HepG2 (cell line): Measurements from ENCODE around the gene TBC1D22A. TPM values are rescaled to one million over a fixed set of nuclear protein-coding genes. Genes with fewer than 3 reads are reported as not detected.

Experiments
- ATAC-seq: fragments of 200-7000 bp; cut with Tn5 transposase; 3 replicates; pipeline ENCODE4 v1.9.1; 2020; ENCODE audit warnings: mild to moderate bottlenecking, moderate library complexity
- BruUV-seq: library from RNA; stranded (reverse); fragments of 400-500 nt; replicated peaks from 2 replicates; lab custom pipeline; 2021; lab: Mats Ljungman, UMichigan
- CTCF ChIA-PET: fragments of 300-600 bp; formaldehyde crosslinking; extraction: SDS; loops from one replicate; lab custom pipeline; 2021; ENCODE audit warnings: low total read pairs, inconsistent platforms, low intra/inter-chr PET ratio; lab: Yijun Ruan, JAX
- POLR2A ChIA-PET: fragments of 350-600 bp; sonication (Branson Sonifier 250); formaldehyde crosslinking; loops from one replicate; lab custom pipeline; 2020; ENCODE audit warnings: antibody characterized with exemption, inconsistent platforms; lab: Yijun Ruan, JAX
- DNase-seq: peaks from one replicate; pipeline ENCODE4 v3.0.0-alpha.2; 2015; ENCODE audit warnings: low spot score
- FAIRE-seq: peaks from 3 replicates; lab custom pipeline; 2011; peaks lifted over from hg19 to GRCh38; lab: Jason Lieb, UNC
- H2AFZ ChIP-seq: one replicate; pipeline ENCODE4 v1.6.1; 2011; ENCODE audit warnings: low read length, inconsistent platforms
- H3K27ac ChIP-seq: fragments of 300-600 bp; 3 replicates; pipeline ENCODE4 v1.8.0; 2011; ENCODE audit warnings: mixed run types, mild to moderate bottlenecking, mixed read lengths, low read length, inconsistent platforms; ENCODE audit not compliant: insufficient read depth; ENCODE audit errors: extremely low read length
- H3K27me3 ChIP-seq, 2 experiments: fragments of 200-600 bp in 1 of 2; 2 replicates in 1 of 2; 3 replicates in 1 of 2; pipeline versions ENCODE4 v1.6.0 to v1.8.0; 2011; ENCODE audit warnings: low read length in 2 of 2, mild to moderate bottlenecking in 2 of 2, moderate library complexity in 2 of 2, inconsistent platforms in 1 of 2; ENCODE audit not compliant: insufficient read depth in 2 of 2, control insufficient read depth in 1 of 2
- H3K36me3 ChIP-seq, 2 experiments: fragments of 200-600 bp in 1 of 2; replicated peaks in 1 of 2; 2 replicates in 1 of 2; 3 replicates in 1 of 2; pipeline versions ENCODE4 v1.5.1 to v1.8.0; 2011; ENCODE audit warnings: low read length in 2 of 2, inconsistent platforms in 1 of 2; ENCODE audit not compliant: insufficient read depth in 2 of 2, control insufficient read depth in 1 of 2
- H3K4me1 ChIP-seq: 2 replicates; pipeline ENCODE4 v1.5.1; 2012; ENCODE audit warnings: low read length, inconsistent platforms; ENCODE audit not compliant: insufficient read depth
- H3K4me2 ChIP-seq: 2 replicates; pipeline ENCODE4 v1.6.0; 2011; ENCODE audit warnings: low read depth, low read length, inconsistent platforms
- H3K4me3 ChIP-seq, 3 experiments: fragments of 200-600 bp in 1 of 3; sonication (generic), shearing (Covaris generic) in 1 of 3; replicated peaks in 1 of 3; 2 replicates each; pipeline ENCODE4 v1.5.1; 2011 to 2016; ENCODE audit warnings: low read length in 3 of 3, inconsistent platforms in 2 of 3, low read depth in 2 of 3, mild to moderate bottlenecking in 2 of 3, control low read depth in 1 of 3, mixed read lengths in 1 of 3; ENCODE audit not compliant: insufficient read depth in 1 of 3
- H3K79me2 ChIP-seq: one replicate; pipeline ENCODE4 v1.6.1; 2011; ENCODE audit warnings: low read length, inconsistent platforms; ENCODE audit not compliant: insufficient read depth
- H3K9ac ChIP-seq: 2 replicates; pipeline ENCODE4 v1.6.0; 2011; ENCODE audit warnings: mild to moderate bottlenecking, low read depth, low read length, inconsistent platforms; ENCODE audit not compliant: insufficient read depth
- H3K9me3 ChIP-seq: 2 replicates; pipeline ENCODE4 v1.5.1; 2012; ENCODE audit warnings: mild to moderate bottlenecking, low read length
- H4K20me1 ChIP-seq: 2 replicates; pipeline ENCODE4 v1.6.0; 2011; ENCODE audit warnings: inconsistent platforms, mild to moderate bottlenecking, low read length, moderate library complexity; ENCODE audit not compliant: insufficient read depth
- CENPT ChIP-seq: sonication (generic); formaldehyde crosslinking; IDR thresholded peaks from 2 replicates; pipeline ENCODE4 v1.8.0; 2022; ENCODE audit warnings: low read depth, mild to moderate bottlenecking, moderate library complexity, missing genetic modification reagents
- ERF ChIP-seq: IDR thresholded peaks from 2 replicates; pipeline ENCODE4 v1.6.1; 2018; ENCODE audit warnings: missing biosample characterization, missing genetic modification reagents
- GZF1 ChIP-seq: sonication (generic); formaldehyde crosslinking; IDR thresholded peaks from 2 replicates; pipeline ENCODE4 v1.5.1; 2020; ENCODE audit warnings: mild to moderate bottlenecking, missing genetic modification reagents
- HHEX ChIP-seq: IDR thresholded peaks from 2 replicates; pipeline ENCODE4 v1.6.1; 2016; ENCODE audit warnings: control low read depth
- NFKB2 ChIP-seq: sonication (generic); formaldehyde crosslinking; IDR thresholded peaks from 2 replicates; pipeline ENCODE4 v1.4.0; 2020; ENCODE audit warnings: missing genetic modification reagents, borderline replicate concordance
- SRY ChIP-seq: sonication (generic); formaldehyde crosslinking; IDR thresholded peaks from 2 replicates; pipeline ENCODE4 v1.8.0; 2022; ENCODE audit warnings: mild to moderate bottlenecking, missing genetic modification reagents
- SSRP1 ChIP-seq: IDR thresholded peaks from 2 replicates; pipeline ENCODE4 v1.6.1; 2016; ENCODE audit warnings: control low read depth
- ZC3H13 ChIP-seq: sonication (generic); formaldehyde crosslinking; IDR thresholded peaks from 2 replicates; pipeline ENCODE4 v1.8.1; 2023; ENCODE audit warnings: mild to moderate bottlenecking, missing genetic modification reagents, moderate library complexity
- ZKSCAN8 ChIP-seq: IDR thresholded peaks from 2 replicates; pipeline ENCODE4 v1.6.1; 2016; ENCODE audit warnings: borderline replicate concordance, missing genetic modification reagents, missing compliant biosample characterization
- ZNF292 ChIP-seq: sonication (generic); formaldehyde crosslinking; IDR thresholded peaks from 2 replicates; pipeline ENCODE4 v1.8.1; 2022; ENCODE audit warnings: mild to moderate bottlenecking, low read depth, missing genetic modification reagents, borderline replicate concordance
- ZNF333 ChIP-seq: sonication (generic); formaldehyde crosslinking; IDR thresholded peaks from 2 replicates; pipeline ENCODE4 v1.4.0; 2020; ENCODE audit warnings: mild to moderate bottlenecking, missing genetic modification reagents, borderline replicate concordance
- ZNF451 ChIP-seq: sonication (generic); formaldehyde crosslinking; IDR thresholded peaks from 2 replicates; pipeline ENCODE4 v1.5.0; 2020; ENCODE audit warnings: mild to moderate bottlenecking, missing genetic modification reagents
- ZNF567 ChIP-seq: sonication (generic); formaldehyde crosslinking; IDR thresholded peaks from 2 replicates; pipeline ENCODE4 v1.8.1; 2023; ENCODE audit warnings: mild to moderate bottlenecking, missing genetic modification reagents, borderline replicate concordance
- ZSCAN9 ChIP-seq: IDR thresholded peaks from 2 replicates; pipeline ENCODE4 v1.6.1; 2016; ENCODE audit warnings: borderline replicate concordance
- whole genome bisulfite sequencing: methylation state at CpG from one replicate; pipeline ENCODE4 v1.1.6; 2017; ENCODE audit warnings: low lambda C conversion rate; 5-methylcytosine and 5-hydroxymethylcytosine counted together
- in situ Hi-C: cut with HindIII; loops from 2 replicates; pipeline ENCODE4 v1.10.0; 2017; ENCODE audit warnings: low pct_unique_long_range_greater_than_20kb; ENCODE audit not compliant: extremely low pct_ligation_motif_present
- intact Hi-C: fragments of 100-400 bp; cut with micrococcal nuclease; formaldehyde crosslinking; loops from one replicate; pipeline ENCODE4 v1.10.0; 2022; ENCODE audit not compliant: unreplicated experiment
- polyA plus RNA-seq, 8 experiments: library from polyadenylated mRNA; depleted of rRNA in 3 of 8; stranded (reverse) in 7 of 8; unstranded in 1 of 8; fragments of >200 nt; fragmentation: Illumina TruSeq in 4 of 8; extraction: Trizol in 4 of 8; gene quantifications; 2 replicates each; pipeline versions ENCODE4 v1.2.1 to v1.2.3, GENCODE V29; 2011 to 2016; ENCODE audit warnings: low read depth in 4 of 8, missing spikeins in 1 of 8, mixed read lengths in 1 of 8; ENCODE audit not compliant: insufficient read depth in 1 of 8
- total RNA-seq, 5 experiments: library from RNA; depleted of rRNA; stranded (reverse); fragments of >200 nt; fragmentation: Illumina TruSeq; extraction: Trizol; gene quantifications; 2 replicates each; pipeline ENCODE4 v1.2.3, GENCODE V29; 2016; ENCODE audit warnings: low read depth in 1 of 5
- TF ChIP-seq, protein P1 (sequence below): IDR thresholded peaks from 2 replicates; pipeline ENCODE4 v1.6.1; 2016; ENCODE audit warnings: control low read depth
- TF ChIP-seq, protein P2 (sequence below): sonication (generic); formaldehyde crosslinking; IDR thresholded peaks from 2 replicates; pipeline ENCODE4 v1.4.0; 2020; ENCODE audit warnings: missing genetic modification reagents
- TF ChIP-seq, protein P3 (sequence below): sonication (generic); formaldehyde crosslinking; conservative IDR thresholded peaks from 2 replicates; pipeline ENCODE4 v1.8.0; 2022; ENCODE audit warnings: missing genetic modification reagents
- TF ChIP-seq, protein P4 (sequence below): sonication (generic); formaldehyde crosslinking; conservative IDR thresholded peaks from 2 replicates; pipeline ENCODE4 v1.8.0; 2022; ENCODE audit warnings: mild to moderate bottlenecking, moderate library complexity, missing genetic modification reagents

TBC1D22A gene
- total and polyA plus RNA-seq, 2 of the 13 experiments (the other 11 are each of a cell fraction or from before 2014, with no cell fraction given) = 17.3 to 18.0 TPM

DNA sequence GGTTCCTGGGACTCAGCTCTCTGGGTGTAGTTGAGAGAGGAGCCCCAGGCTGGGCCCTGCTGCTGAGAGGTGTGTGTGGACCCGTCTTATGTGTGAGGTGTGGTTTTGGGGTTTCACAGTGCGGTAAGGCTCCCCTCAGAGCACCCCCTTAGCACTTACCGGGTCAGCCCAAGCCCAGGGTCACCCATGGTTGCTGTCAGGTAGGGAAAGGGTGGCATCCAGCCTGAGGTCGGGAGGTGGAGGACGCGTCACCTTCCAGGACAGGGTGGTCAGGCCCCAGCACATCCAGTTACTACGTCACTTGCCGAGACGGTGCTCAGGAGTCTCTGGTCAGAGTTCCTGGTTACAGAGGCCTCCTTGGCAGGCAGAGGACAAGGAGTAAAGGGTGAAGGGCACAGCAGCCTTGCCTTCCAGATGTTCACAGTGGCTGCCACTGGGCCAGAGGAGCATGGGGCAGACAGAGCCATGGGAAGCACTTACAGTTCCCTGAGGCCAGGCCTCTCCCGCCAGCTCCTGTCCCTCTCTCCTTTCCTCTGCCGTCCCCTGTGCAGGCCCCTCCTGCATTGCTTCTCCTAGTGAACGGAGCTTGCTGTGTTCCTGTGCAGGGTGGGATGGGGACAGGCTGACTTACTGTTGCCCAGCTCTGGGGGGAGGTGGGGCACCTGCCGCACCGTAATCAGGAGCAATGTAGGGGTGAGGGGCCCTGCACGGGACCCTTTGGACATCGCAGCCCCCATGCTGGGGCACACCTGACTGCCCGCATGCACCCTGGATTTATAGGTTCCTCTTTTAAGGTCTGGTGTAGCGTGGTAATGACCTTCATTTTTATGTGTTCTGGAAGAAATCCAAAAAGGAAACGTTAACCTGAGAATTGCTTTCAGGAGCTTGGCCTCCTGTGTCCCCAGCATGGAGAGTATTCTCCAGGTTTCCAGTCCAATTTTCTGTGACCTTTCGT, 285.9 kb downstream of the TBC1D22A start:
- H3K9ac ChIP-seq = no peak overlapping the region
- no peaks in the 10 kb centered on the region for H3K27me3 ChIP-seq
- H3K36me3 ChIP-seq = peaks cover 1 to 2% of the 10 kb centered on the region in 2 experiments; a peak in 1 of 5 replicates
- H2AFZ ChIP-seq = no peak overlapping the region
- DNase-seq (no peak), ATAC-seq (no peak), FAIRE-seq (no peak)
- peaks cover 24% of the 10 kb centered on the region for H3K4me1 ChIP-seq
- BruUV-seq = no TSS peak
- no peaks in the 10 kb centered on the region for H3K9me3 ChIP-seq
- no peak overlapping the region for H3K27ac ChIP-seq
- in situ Hi-C loops (no loop called here), intact Hi-C loops (no loop called here)
- no peak overlapping the region for H3K4me2 ChIP-seq
- no peaks in the 10 kb centered on the region for H4K20me1 ChIP-seq
- POLR2A ChIA-PET = no interaction called here
- TF ChIP-seq ZNF292 (no peak), ERF (no peak), CENPT (no peak), ZNF333 (CRISPR knock-in tag) (no peak), ZNF451 (CRISPR knock-in tag) (no peak), NFKB2 (CRISPR knock-in tag) (no peak), GZF1 (CRISPR knock-in tag) (no peak), HHEX (CRISPR knock-in tag) (no peak), ZKSCAN8 (no peak), ZSCAN9 (CRISPR knock-in tag) (no peak), ZNF567 (CRISPR knock-in tag) (no peak), SRY (CRISPR knock-in tag) (no peak), ZC3H13 (CRISPR knock-in tag) (no peak), SSRP1 (no peak)
- TF ChIP-seq, protein P1, sequence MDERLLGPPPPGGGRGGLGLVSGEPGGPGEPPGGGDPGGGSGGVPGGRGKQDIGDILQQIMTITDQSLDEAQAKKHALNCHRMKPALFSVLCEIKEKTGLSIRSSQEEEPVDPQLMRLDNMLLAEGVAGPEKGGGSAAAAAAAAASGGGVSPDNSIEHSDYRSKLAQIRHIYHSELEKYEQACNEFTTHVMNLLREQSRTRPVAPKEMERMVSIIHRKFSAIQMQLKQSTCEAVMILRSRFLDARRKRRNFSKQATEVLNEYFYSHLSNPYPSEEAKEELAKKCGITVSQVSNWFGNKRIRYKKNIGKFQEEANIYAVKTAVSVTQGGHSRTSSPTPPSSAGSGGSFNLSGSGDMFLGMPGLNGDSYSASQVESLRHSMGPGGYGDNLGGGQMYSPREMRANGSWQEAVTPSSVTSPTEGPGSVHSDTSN (CRISPR knock-in tag) = no peak
- TF ChIP-seq, protein P2, sequence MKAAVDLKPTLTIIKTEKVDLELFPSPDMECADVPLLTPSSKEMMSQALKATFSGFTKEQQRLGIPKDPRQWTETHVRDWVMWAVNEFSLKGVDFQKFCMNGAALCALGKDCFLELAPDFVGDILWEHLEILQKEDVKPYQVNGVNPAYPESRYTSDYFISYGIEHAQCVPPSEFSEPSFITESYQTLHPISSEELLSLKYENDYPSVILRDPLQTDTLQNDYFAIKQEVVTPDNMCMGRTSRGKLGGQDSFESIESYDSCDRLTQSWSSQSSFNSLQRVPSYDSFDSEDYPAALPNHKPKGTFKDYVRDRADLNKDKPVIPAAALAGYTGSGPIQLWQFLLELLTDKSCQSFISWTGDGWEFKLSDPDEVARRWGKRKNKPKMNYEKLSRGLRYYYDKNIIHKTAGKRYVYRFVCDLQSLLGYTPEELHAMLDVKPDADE (CRISPR knock-in tag) = no peak
- TF ChIP-seq, protein P3, sequence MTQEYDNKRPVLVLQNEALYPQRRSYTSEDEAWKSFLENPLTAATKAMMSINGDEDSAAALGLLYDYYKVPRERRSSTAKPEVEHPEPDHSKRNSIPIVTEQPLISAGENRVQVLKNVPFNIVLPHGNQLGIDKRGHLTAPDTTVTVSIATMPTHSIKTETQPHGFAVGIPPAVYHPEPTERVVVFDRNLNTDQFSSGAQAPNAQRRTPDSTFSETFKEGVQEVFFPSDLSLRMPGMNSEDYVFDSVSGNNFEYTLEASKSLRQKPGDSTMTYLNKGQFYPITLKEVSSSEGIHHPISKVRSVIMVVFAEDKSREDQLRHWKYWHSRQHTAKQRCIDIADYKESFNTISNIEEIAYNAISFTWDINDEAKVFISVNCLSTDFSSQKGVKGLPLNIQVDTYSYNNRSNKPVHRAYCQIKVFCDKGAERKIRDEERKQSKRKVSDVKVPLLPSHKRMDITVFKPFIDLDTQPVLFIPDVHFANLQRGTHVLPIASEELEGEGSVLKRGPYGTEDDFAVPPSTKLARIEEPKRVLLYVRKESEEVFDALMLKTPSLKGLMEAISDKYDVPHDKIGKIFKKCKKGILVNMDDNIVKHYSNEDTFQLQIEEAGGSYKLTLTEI (CRISPR knock-in tag) = no peak
- TF ChIP-seq, protein P4, sequence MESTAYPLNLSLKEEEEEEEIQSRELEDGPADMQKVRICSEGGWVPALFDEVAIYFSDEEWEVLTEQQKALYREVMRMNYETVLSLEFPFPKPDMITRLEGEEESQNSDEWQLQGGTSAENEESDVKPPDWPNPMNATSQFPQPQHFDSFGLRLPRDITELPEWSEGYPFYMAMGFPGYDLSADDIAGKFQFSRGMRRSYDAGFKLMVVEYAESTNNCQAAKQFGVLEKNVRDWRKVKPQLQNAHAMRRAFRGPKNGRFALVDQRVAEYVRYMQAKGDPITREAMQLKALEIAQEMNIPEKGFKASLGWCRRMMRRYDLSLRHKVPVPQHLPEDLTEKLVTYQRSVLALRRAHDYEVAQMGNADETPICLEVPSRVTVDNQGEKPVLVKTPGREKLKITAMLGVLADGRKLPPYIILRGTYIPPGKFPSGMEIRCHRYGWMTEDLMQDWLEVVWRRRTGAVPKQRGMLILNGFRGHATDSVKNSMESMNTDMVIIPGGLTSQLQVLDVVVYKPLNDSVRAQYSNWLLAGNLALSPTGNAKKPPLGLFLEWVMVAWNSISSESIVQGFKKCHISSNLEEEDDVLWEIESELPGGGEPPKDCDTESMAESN (CRISPR knock-in tag) = no peak
- CTCF ChIA-PET = no interaction called here
- 94% methylated on average over 18 of the region's 20 CpGs for WGBS
- H3K4me3 ChIP-seq = no peak overlapping the region
- no peaks in the 10 kb centered on the region for H3K79me2 ChIP-seq
